NCI-H446 (cell line): ENCODE data around the gene TOP1.

Source experiments
- DNase-seq, 2 experiments: peaks; one replicate each; lab custom pipeline; 2025; lab: John Stamatoyannopoulos, UW

Gene TOP1

GRCh38 chr20:41028359-41029149, at the start of gene TOP1:
TSS of gene TOP1 (plus strand) at chr20:41028822. CDS start at chr20:41029068, 246 bp downstream.
- peak; percentile 98 to 100 for DNase-seq

GRCh38 chr20:40979247-40979646, 49.4 kb upstream of the TOP1 start:
- no peak for DNase-seq

GRCh38 chr20:40980106-40980827, 48.4 kb upstream of the TOP1 start:
- DNase-seq: no peak

- no peak for DNase-seq
These were observed 47.8 kb upstream of the TOP1 start for GRCh38 chr20:40980828-40981310.

- DNase-seq: no peak
These were observed 46.0 kb upstream of the TOP1 start for GRCh38 chr20:40982415-40983145.

- no peak for DNase-seq
These were observed 44.7 kb upstream of the TOP1 start for GRCh38 chr20:40983898-40984297.

- no peak for DNase-seq
These were observed 44.1 kb upstream of the TOP1 start for GRCh38 chr20:40984496-40984895.

GRCh38 chr20:40986774-40987173, 41.8 kb upstream of the TOP1 start:
- DNase-seq: no peak

- DNase-seq: peak; percentile 55 to 90
These were observed 38.0 kb upstream of the TOP1 start for GRCh38 chr20:40990542-40991120.

- DNase-seq: no peak
These were observed 37.3 kb upstream of the TOP1 start for GRCh38 chr20:40991181-40991889.

- no peak for DNase-seq
These were observed 36.1 kb upstream of the TOP1 start for GRCh38 chr20:40992349-40993113.

GRCh38 chr20:40993794-40994540, 34.7 kb upstream of the TOP1 start:
- no peak for DNase-seq

GRCh38 chr20:40996326-40996725, 32.3 kb upstream of the TOP1 start:
- DNase-seq: no peak

GRCh38 chr20:40997116-40997515, 31.5 kb upstream of the TOP1 start:
- DNase-seq: no peak

GRCh38 chr20:40999841-41000240, 28.8 kb upstream of the TOP1 start:
- DNase-seq: no peak

- no peak for DNase-seq
These were observed 28.0 kb upstream of the TOP1 start for GRCh38 chr20:41000628-41001027.

- no peak for DNase-seq
These were observed 27.1 kb upstream of the TOP1 start for GRCh38 chr20:41001497-41001896.

GRCh38 chr20:41002842-41003142, 25.8 kb upstream of the TOP1 start:
- DNase-seq: no peak

GRCh38 chr20:41003143-41003935, 25.3 kb upstream of the TOP1 start:
- DNase-seq: peak in 1 of 2 experiments; percentile 45
